AG04450 (cell line): Measurements from ENCODE around the gene TCEA2. TPM values are rescaled to one million over a fixed set of nuclear protein-coding genes. Genes with fewer than 3 reads are reported as not detected.

Experiments used
- CTCF ChIA-PET: fragments of 300-600, 350-600 bp; formaldehyde crosslinking; extraction: SDS; loops from one replicate; lab custom pipeline; 2022; ENCODE audit warnings: antibody characterized with exemption, inconsistent platforms; lab: Charles Lee
- POLR2A ChIA-PET: fragments of 350-600 bp; formaldehyde crosslinking; extraction: SDS; loops from one replicate; lab custom pipeline; 2021; ENCODE audit warnings: antibody characterized with exemption, inconsistent platforms; lab: Yijun Ruan, JAX
- DNase-seq: peaks from one replicate; pipeline ENCODE4 v3.0.0-alpha.2; 2011; ENCODE audit warnings: low read depth, low spot score
- H3K27ac ChIP-seq: one replicate; pipeline ENCODE4 v1.5.1; 2012; ENCODE audit warnings: low read depth, low read length, control low read depth
- H3K27me3 ChIP-seq: one replicate; pipeline ENCODE4 v1.6.0; 2012; ENCODE audit warnings: low read length; ENCODE audit not compliant: control insufficient read depth, insufficient read depth
- H3K4me3 ChIP-seq: 2 replicates; pipeline ENCODE4 v1.5.1; 2011; ENCODE audit warnings: mild to moderate bottlenecking, low read depth, low read length, control low read depth
- H3K9me3 ChIP-seq: 2 replicates; pipeline ENCODE4 v1.5.1; 2012; ENCODE audit warnings: low read length; ENCODE audit not compliant: control insufficient read depth, insufficient read depth
- polyA plus RNA-seq: library from polyadenylated mRNA; depleted of rRNA; stranded (reverse); fragments of >200 nt; gene quantifications from 2 replicates; pipeline ENCODE4 v1.2.3, GENCODE V29; 2011
- TF ChIP-seq, protein P1 (sequence below): IDR thresholded peaks from 2 replicates; pipeline ENCODE4 v1.5.1; 2011; ENCODE audit warnings: low read depth, low read length, control low read depth, inconsistent platforms

The TCEA2 gene
- polyA plus RNA-seq, 1 experiment = 12.8 TPM

DNA sequence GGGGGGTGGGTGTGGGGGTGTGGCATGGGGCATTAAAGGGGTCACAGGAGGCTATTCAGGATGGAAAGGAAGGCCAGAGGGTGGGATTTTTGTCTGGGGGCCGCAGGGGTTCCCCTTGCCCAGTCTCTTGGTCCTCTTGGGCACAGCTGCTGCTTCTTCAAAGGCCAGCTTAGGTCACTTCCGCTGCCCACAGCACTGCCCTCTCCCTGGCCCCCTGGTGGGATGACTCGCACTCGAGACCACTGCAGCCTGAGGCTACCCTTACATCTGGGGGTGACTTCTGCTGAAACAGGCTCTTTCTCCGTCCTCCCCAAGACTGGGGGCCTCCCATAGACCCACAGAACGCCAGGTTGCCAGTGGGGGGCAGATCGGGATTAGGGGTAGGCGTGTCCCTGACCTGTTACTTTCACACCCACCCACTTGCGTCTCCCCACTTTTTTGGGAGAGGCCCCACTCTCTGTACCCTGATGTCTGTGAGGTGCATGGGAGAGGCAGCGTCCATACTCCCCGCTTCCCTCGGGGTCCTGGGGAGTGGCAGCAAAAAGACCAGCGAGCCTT, 19.9 kb downstream of the TCEA2 start:
- ChIA-PET CTCF (interaction anchor here (0.9 to 2.1 kb wide), 4 partner anchors 30 to 187 kb away, joined by 3 to 5 read pairs (median 3); partner anchors contain the start of gene PCMTD2), POLR2A (no interaction called here)
- peaks cover 33% of the 10 kb centered on the region for H3K27me3 ChIP-seq
- TF ChIP-seq, protein P1, sequence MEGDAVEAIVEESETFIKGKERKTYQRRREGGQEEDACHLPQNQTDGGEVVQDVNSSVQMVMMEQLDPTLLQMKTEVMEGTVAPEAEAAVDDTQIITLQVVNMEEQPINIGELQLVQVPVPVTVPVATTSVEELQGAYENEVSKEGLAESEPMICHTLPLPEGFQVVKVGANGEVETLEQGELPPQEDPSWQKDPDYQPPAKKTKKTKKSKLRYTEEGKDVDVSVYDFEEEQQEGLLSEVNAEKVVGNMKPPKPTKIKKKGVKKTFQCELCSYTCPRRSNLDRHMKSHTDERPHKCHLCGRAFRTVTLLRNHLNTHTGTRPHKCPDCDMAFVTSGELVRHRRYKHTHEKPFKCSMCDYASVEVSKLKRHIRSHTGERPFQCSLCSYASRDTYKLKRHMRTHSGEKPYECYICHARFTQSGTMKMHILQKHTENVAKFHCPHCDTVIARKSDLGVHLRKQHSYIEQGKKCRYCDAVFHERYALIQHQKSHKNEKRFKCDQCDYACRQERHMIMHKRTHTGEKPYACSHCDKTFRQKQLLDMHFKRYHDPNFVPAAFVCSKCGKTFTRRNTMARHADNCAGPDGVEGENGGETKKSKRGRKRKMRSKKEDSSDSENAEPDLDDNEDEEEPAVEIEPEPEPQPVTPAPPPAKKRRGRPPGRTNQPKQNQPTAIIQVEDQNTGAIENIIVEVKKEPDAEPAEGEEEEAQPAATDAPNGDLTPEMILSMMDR = no peak
- H3K27ac ChIP-seq = no peak overlapping the region
- DNase-seq = no peak
- peaks cover 13% of the 10 kb centered on the region for H3K9me3 ChIP-seq
- no peak overlapping the region; the same call in 1 of the 2 replicates for H3K4me3 ChIP-seq

GRCh38 chr20:64083378-64083803, 20.4 kb downstream of the TCEA2 start:
- TF ChIP-seq, protein P1 = peak; percentile 62
- no peak overlapping the region for H3K27ac ChIP-seq
- ChIA-PET POLR2A (interaction anchor here (0.7 kb wide), 1 partner anchor 36 kb away, joined by 3 read pairs; no protein-coding TSS in a partner anchor), CTCF (interaction anchor here (0.6 to 2.1 kb wide), 6 partner anchors 12 to 187 kb away, joined by 3 to 5 read pairs (median 3); partner anchors contain the start of gene PCMTD2)
- peak overlapping the region; percentile 49 for H3K4me3 ChIP-seq
- H3K9me3 ChIP-seq = peaks cover 15% of the 10 kb centered on the region
- no peak for DNase-seq
- peaks cover 38% of the 10 kb centered on the region for H3K27me3 ChIP-seq

DNA sequence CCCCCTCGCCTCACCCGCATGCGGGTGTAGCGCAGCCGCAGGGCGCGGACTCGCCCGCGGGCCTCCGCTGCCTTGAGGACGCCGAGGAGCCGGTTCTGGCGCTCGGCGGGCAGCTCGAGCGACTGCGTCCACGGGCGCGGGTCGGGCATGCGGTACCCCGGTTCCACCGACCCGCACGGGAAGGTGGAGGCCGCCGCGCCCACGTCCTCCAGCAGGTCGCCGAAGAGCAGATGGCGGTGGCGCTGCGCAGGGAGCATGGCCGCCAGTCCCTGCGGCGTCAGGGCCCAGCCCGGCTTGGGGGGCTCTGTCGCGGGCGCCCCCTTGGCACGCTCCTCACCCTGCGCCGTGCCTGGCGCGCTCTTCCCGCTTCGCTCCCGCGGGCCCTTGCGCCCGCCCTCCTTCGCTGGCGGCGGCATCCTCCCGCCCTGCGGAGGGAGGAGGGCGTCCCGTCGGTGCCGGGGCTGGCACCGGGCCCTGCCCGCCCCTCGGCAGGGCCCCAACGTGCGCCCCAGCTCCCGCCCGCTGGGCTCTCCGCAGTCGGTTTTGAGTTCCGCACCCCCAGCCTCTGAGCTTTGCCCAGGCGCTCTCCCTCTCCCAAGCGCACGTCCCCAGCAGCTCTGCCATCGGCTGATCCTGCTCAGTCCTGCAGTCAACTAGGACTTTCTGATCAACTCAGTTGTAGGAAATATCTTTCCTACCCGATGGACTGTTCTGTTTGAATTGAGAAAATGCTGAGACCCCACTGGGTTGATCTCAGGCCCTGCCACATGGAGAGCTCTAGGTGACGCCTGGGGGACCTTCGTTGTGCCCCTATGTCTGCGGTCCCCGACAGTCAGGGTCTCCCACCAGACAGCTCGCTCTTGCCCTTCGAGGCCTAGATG, 21.0 kb downstream of the TCEA2 start, which contains the start of gene LKAAEAR1:
Gene LKAAEAR1, minus strand, starts transcription at position 595 of the 881 bp plus-strand sequence. Its CDS starts 179 bp downstream, at position 416.
- ChIA-PET CTCF (interaction anchor here (0.6 to 2.1 kb wide), 6 partner anchors 13 to 188 kb away, joined by 3 to 5 read pairs (median 3); partner anchors contain the start of gene PCMTD2), POLR2A (interaction anchor here (0.7 kb wide), 1 partner anchor 35 kb away, joined by 3 read pairs; no protein-coding TSS in a partner anchor)
- Histone ChIP-seq H3K4me3 (peak within 1 kb of the TSS; percentile 49), H3K27ac (no peak within 1 kb of the TSS), H3K9me3 (peaks cover 15% of the 10 kb centered on the region), H3K27me3 (peaks cover 42% of the 10 kb centered on the region)
- DNase-seq = no peak
- TF ChIP-seq, protein P1 = no peak

GRCh38 chr20:64084685-64085152, 21.7 kb downstream of the TCEA2 start:
- ChIA-PET POLR2A (no interaction called here), CTCF (no interaction called here)
- Histone ChIP-seq H3K4me3 (no peak overlapping the region), H3K27me3 (peaks cover 42% of the 10 kb centered on the region), H3K9me3 (peaks cover 15% of the 10 kb centered on the region), H3K27ac (no peak overlapping the region)
- TF ChIP-seq, protein P1 = no peak
- DNase-seq = no peak
